Memory B cell (primary cell): ENCODE measurements around the gene KIDINS220.

Experiments used
- ATAC-seq: fragments of 150-1000 bp; cut with Tn5 transposase; 2 replicates; pipeline ENCODE4 v1.10.0; 2021; ENCODE audit warnings: low read depth, mild to moderate bottlenecking, moderate library complexity
- DNase-seq, 2 donors: peaks; one replicate each; pipeline ENCODE4 v3.0.0; 2022; ENCODE audit warnings: low spot score in 2 of 2
- H3K27ac Mint-ChIP-seq: one replicate; pipeline ENCODE4 v1.8.0; 2022; ENCODE audit warnings: mild to moderate bottlenecking, moderate library complexity, mixed read lengths
- H3K27me3 Mint-ChIP-seq: one replicate; pipeline ENCODE4 v1.8.0; 2022; ENCODE audit warnings: mixed read lengths
- H3K36me3 Mint-ChIP-seq: one replicate; pipeline ENCODE4 v1.8.0; 2022; ENCODE audit warnings: mild to moderate bottlenecking, mixed read lengths
- H3K4me1 Mint-ChIP-seq: one replicate; pipeline ENCODE4 v1.8.0; 2022; ENCODE audit warnings: mixed read lengths
- H3K4me3 Mint-ChIP-seq: one replicate; pipeline ENCODE4 v1.8.0; 2022; ENCODE audit warnings: mild to moderate bottlenecking, moderate library complexity, mixed read lengths
- H3K9me3 Mint-ChIP-seq: one replicate; pipeline ENCODE4 v1.8.0; 2022; ENCODE audit warnings: mixed read lengths

The KIDINS220 gene

DNA sequence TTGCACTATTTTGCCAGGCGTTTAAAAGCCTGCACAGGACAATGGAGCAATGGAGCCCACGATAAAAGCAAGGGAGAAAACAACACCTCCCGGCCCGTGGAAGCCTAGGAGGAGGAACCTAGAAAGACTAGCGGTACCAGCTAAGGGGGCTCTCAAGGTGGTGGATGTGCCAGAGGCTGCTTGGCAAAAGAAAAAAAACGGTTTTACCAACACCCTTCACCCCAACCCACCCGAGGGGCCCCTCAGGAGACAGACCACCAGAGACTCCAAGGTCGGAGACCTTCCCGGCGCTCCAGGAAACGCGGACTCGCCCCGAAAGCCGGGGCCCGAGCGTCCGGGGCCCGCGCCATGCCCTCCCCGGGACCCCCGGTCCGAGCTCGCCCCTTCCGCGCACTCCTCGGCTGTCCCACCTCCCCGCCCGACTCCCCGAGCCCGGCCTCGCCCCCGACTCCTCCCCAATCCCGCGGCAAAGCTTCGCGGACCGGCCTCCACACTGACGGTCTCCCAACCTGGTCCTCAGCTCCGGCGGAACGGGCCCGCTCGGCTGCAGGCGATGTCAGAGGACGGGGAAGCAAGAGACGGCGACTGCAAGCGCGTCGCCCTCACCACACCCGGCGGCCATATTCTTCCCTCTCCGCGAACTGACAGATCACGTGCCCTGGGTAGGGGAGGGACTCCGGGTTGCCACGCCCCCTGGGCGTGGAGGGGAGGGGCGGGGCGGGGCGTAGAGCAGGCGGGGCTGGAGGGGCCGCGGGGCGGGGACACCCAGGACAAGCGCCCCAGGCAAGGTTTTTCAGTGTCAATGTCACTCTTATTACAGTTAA lies at the start of gene KIDINS220:
KIDINS220 (minus strand) TSS at position 643 of the 824 bp plus-strand sequence. CDS start 10,520 bp downstream, outside the sequence.
- Mint-ChIP-seq H3K27me3 (peaks cover 3% of the 10 kb centered on the region), H3K27ac (peak within 1 kb of the TSS; percentile 95), H3K4me1 (peaks cover 29% of the 10 kb centered on the region), H3K4me3 (peak within 1 kb of the TSS; percentile 98), H3K36me3 (peaks cover 3% of the 10 kb centered on the region), H3K9me3 (no peaks in the 10 kb centered on the region)
- ATAC-seq, result peak; percentile 96
- DNase-seq, result peak; percentile 77

DNA sequence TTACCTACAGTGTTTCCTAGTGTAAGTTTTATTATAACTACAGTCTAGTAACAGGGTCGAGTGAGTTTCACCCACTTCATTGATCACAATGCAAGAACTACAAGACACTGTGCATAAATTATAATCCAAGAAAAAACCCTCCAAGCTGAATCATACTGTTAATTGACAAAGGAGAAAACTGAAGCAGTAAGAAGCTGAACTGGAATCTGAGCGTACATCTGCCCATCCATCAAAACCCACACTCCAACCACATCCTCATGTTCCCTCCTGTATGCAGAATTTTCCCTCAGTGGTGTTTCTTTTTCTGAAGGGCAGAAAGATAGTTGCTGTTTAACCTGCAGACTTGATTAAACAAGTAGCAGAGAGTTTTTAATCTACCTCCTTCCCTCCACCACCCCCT lies 49.5 kb upstream of the KIDINS220 start:
- Mint-ChIP-seq H3K4me1 (no peaks in the 10 kb centered on the region), H3K4me3 (no peak overlapping the region), H3K9me3 (peaks cover 1% of the 10 kb centered on the region), H3K27me3 (no peaks in the 10 kb centered on the region), H3K27ac (no peak overlapping the region), H3K36me3 (no peaks in the 10 kb centered on the region)
- DNase-seq (no peak), ATAC-seq (no peak)

- Mint-ChIP-seq H3K36me3 (no peaks in the 10 kb centered on the region), H3K4me3 (no peak overlapping the region), H3K27me3 (no peaks in the 10 kb centered on the region), H3K9me3 (peaks cover 1% of the 10 kb centered on the region), H3K27ac (no peak overlapping the region), H3K4me1 (no peaks in the 10 kb centered on the region)
- ATAC-seq, result no peak
- DNase-seq, result no peak
Observed at GRCh38 chr2:8886202-8886518, 48.7 kb upstream of the KIDINS220 start.

- Mint-ChIP-seq H3K4me3 (no peak overlapping the region), H3K27me3 (no peaks in the 10 kb centered on the region), H3K9me3 (peaks cover 1% of the 10 kb centered on the region), H3K27ac (no peak overlapping the region), H3K36me3 (no peaks in the 10 kb centered on the region), H3K4me1 (no peaks in the 10 kb centered on the region)
- ATAC-seq, result no peak
- DNase-seq, result no peak
Observed at GRCh38 chr2:8885449-8886201, 48.2 kb upstream of the KIDINS220 start.

DNA sequence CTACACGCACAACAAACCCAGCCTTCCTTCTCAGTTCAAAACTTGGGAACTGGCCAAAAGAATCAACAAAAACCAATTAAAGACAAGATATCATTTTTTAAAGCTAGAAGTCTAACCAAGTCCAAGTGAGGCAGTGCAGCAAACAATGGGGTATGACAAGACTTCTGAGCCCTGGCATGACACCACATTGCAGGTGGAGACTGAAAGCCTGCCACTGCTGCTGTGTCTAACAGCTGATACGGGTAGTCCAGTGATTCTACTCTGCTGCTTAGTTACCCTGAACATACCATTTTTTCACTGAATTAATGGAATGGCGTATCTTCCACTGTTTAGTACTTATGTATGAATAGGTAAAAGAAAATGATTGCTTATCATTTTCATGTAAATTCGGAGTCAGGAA lies 47.4 kb upstream of the KIDINS220 start:
- H3K9me3 Mint-ChIP-seq, result peaks cover 1% of the 10 kb centered on the region
- no peak overlapping the region for H3K4me3 Mint-ChIP-seq
- H3K36me3 Mint-ChIP-seq, result no peaks in the 10 kb centered on the region
- ATAC-seq (no peak), DNase-seq (no peak)
- no peak overlapping the region for H3K27ac Mint-ChIP-seq
- H3K27me3 Mint-ChIP-seq, result peaks cover 2% of the 10 kb centered on the region
- H3K4me1 Mint-ChIP-seq, result no peaks in the 10 kb centered on the region

GRCh38 chr2:8882094-8882493 lies 44.7 kb upstream of the KIDINS220 start:
- H3K9me3 Mint-ChIP-seq, result peaks cover 1% of the 10 kb centered on the region
- peaks cover 6% of the 10 kb centered on the region for H3K27me3 Mint-ChIP-seq
- H3K4me3 Mint-ChIP-seq, result no peak overlapping the region
- H3K4me1 Mint-ChIP-seq, result no peaks in the 10 kb centered on the region
- DNase-seq (no peak), ATAC-seq (no peak)
- no peak overlapping the region for H3K27ac Mint-ChIP-seq
- H3K36me3 Mint-ChIP-seq, result no peaks in the 10 kb centered on the region

DNA sequence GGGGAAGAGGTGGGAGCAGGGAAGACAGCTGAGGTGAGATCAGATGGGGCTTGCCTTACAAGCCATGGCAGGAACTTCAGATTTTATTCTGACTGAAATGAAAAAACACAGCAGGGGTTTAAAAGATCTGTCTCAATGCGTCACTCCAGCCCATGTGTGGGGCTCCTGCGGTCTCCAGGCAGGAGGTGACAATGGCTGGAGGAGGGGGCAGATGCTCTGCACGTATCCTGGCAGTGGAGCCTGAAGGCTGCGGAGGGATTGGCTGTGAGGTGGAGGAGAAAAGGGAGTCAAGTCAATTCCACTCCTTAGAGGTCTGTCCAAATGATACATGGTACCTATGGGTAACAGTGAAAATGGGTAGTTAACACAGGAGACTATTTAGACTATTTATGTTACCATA lies 40.5 kb upstream of the KIDINS220 start:
- Mint-ChIP-seq H3K4me3 (no peak overlapping the region), H3K4me1 (peaks cover 2% of the 10 kb centered on the region), H3K9me3 (no peaks in the 10 kb centered on the region), H3K36me3 (no peaks in the 10 kb centered on the region), H3K27ac (no peak overlapping the region), H3K27me3 (peaks cover 9% of the 10 kb centered on the region)
- DNase-seq (no peak), ATAC-seq (no peak)

GRCh38 chr2:8877332-8877731 lies 39.9 kb upstream of the KIDINS220 start:
- no peak overlapping the region for H3K4me3 Mint-ChIP-seq
- DNase-seq (no peak), ATAC-seq (no peak)
- H3K9me3 Mint-ChIP-seq, result no peaks in the 10 kb centered on the region
- peaks cover 4% of the 10 kb centered on the region for H3K4me1 Mint-ChIP-seq
- H3K27ac Mint-ChIP-seq, result no peak overlapping the region
- H3K27me3 Mint-ChIP-seq, result peaks cover 11% of the 10 kb centered on the region
- no peaks in the 10 kb centered on the region for H3K36me3 Mint-ChIP-seq

DNA sequence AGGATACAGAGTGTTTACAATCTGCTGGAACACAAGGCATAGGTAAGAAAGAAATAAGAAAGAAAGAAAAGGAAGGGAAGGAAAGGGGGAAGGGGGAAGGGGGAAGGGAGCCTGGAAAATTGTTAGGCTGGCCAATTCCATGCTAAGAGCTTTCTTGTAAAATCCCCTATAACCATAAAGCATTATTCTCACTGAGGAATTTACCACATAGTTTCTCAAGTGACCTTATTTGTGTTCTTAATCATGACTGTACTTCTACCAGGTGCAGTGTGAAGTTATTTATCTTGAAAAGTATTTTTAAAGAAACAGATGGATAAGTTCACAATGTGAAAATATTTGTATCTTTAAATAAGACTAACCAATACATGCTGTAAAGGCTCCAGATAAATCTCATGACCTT lies 39.2 kb upstream of the KIDINS220 start:
- Mint-ChIP-seq H3K27me3 (peaks cover 13% of the 10 kb centered on the region), H3K4me3 (no peak overlapping the region), H3K36me3 (no peaks in the 10 kb centered on the region), H3K4me1 (peaks cover 4% of the 10 kb centered on the region), H3K9me3 (no peaks in the 10 kb centered on the region), H3K27ac (no peak overlapping the region)
- DNase-seq, result no peak
- no peak for ATAC-seq

DNA sequence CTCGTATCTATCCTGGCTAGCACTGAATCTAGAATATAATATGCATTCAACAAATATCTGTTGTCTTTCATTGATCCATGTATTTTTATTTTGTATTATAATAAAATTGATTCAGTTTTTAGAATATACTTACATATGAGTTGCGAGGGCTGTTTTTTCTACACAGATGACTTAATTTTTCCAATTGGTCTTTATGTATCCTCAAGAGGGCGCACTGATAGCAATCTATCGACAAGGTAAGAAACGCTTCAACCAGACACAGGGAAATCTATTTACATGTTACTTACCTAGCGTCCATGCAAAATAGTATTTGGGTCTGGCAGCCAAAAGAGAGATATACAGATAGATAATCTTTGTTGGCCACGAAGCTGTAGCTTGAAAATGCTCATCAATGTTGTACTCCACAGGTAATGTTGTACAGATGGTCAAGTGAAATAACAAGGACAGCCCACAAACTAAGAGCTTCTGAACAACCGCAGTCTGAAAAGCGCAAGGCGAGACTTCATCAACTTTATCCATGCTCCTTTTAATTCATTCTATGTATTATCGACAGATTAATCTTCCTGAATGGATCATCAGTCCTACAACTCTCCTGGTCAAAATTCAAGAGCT lies 35.5 kb upstream of the KIDINS220 start:
- no peak overlapping the region for H3K27ac Mint-ChIP-seq
- no peaks in the 10 kb centered on the region for H3K36me3 Mint-ChIP-seq
- no peak overlapping the region for H3K4me3 Mint-ChIP-seq
- H3K9me3 Mint-ChIP-seq, result no peaks in the 10 kb centered on the region
- H3K4me1 Mint-ChIP-seq, result peaks cover 4% of the 10 kb centered on the region
- DNase-seq, result no peak
- H3K27me3 Mint-ChIP-seq, result peaks cover 9% of the 10 kb centered on the region
- no peak for ATAC-seq

- Mint-ChIP-seq H3K9me3 (no peaks in the 10 kb centered on the region), H3K27me3 (peaks cover 7% of the 10 kb centered on the region), H3K4me3 (no peak overlapping the region), H3K27ac (no peak overlapping the region), H3K36me3 (no peaks in the 10 kb centered on the region), H3K4me1 (peaks cover 4% of the 10 kb centered on the region)
- ATAC-seq, result no peak
- DNase-seq, result no peak
Observed at GRCh38 chr2:8870441-8870840, 33.0 kb upstream of the KIDINS220 start.

GRCh38 chr2:8867363-8867762 lies 29.9 kb upstream of the KIDINS220 start:
- Mint-ChIP-seq H3K27me3 (peaks cover 4% of the 10 kb centered on the region), H3K4me1 (no peaks in the 10 kb centered on the region), H3K27ac (no peak overlapping the region), H3K36me3 (no peaks in the 10 kb centered on the region), H3K4me3 (no peak overlapping the region), H3K9me3 (no peaks in the 10 kb centered on the region)
- DNase-seq (no peak), ATAC-seq (no peak)

DNA sequence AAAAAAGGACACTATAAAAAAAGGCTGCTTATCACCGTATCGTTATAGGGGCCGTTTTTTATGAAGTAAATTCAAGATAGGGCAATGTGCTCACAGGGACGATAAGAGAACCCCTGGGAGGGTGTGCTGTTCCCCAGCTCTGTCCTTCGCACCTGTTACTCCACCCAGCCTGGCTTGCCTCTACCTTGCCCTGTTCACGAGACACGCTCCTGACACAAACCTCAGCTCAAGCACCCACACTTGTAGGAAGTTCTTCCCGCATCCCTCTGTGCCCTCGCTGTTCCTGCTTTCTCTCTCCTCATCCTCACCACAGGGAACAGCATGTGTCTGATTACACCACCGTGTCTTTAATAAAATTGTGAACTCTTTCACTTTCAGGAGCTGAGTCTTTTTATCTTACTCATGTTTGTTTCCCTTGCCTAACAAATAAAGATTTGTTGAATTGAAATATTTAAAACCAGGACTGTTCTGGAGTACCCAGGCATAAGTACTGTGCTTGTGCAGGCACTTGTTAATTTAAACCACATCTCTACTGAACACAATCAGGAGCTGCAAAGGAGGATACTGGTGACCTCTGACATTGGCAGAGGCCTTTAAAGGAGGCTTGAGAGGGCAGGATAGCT lies 26.0 kb upstream of the KIDINS220 start:
- no peak overlapping the region for H3K27ac Mint-ChIP-seq
- no peaks in the 10 kb centered on the region for H3K9me3 Mint-ChIP-seq
- no peaks in the 10 kb centered on the region for H3K4me1 Mint-ChIP-seq
- H3K27me3 Mint-ChIP-seq, result peaks cover 2% of the 10 kb centered on the region
- H3K36me3 Mint-ChIP-seq, result no peaks in the 10 kb centered on the region
- no peak overlapping the region for H3K4me3 Mint-ChIP-seq
- ATAC-seq, result no peak
- DNase-seq, result no peak

- no peaks in the 10 kb centered on the region for H3K36me3 Mint-ChIP-seq
- H3K27me3 Mint-ChIP-seq, result peaks cover 2% of the 10 kb centered on the region
- DNase-seq, result no peak
- H3K9me3 Mint-ChIP-seq, result no peaks in the 10 kb centered on the region
- H3K27ac Mint-ChIP-seq, result no peak overlapping the region
- no peaks in the 10 kb centered on the region for H3K4me1 Mint-ChIP-seq
- ATAC-seq, result no peak
- H3K4me3 Mint-ChIP-seq, result no peak overlapping the region
Observed at GRCh38 chr2:8862230-8862629, 24.8 kb upstream of the KIDINS220 start.
